SK-N-SH treated with all-trans-retinoic acid at 6 μM for 48 hours (cell line): ENCODE results near the gene UBE2I.

Experiments
- ARNTL ChIP-seq: fragments of 450-650 bp; formaldehyde crosslinking; IDR thresholded peaks from 2 replicates; pipeline ENCODE4 v1.5.0; 2020; ENCODE audit warnings: low read depth, mild to moderate bottlenecking, moderate library complexity, borderline replicate concordance
- CSDC2 ChIP-seq: fragments of 250-450 bp; sonication (Bioruptor Pico); IDR thresholded peaks from 2 replicates; pipeline ENCODE4 v1.5.0; 2020; ENCODE audit warnings: mild to moderate bottlenecking, moderate library complexity
- ISL1 ChIP-seq: fragments of 250-450 bp; sonication (Bioruptor Pico); IDR thresholded peaks from 2 replicates; pipeline ENCODE4 v2.1.2; 2022; ENCODE audit warnings: mild to moderate bottlenecking, moderate library complexity
- PPARA ChIP-seq: fragments of 250-450 bp; sonication (Bioruptor Pico); IDR thresholded peaks from 2 replicates; pipeline ENCODE4 v1.5.0; 2020; ENCODE audit warnings: mild to moderate bottlenecking, borderline replicate concordance
- SNAI2 ChIP-seq: fragments of 250-450 bp; sonication (Bioruptor Pico); IDR thresholded peaks from 2 replicates; pipeline ENCODE4 v1.5.0; 2020; ENCODE audit warnings: mild to moderate bottlenecking, moderate library complexity
- TF ChIP-seq, protein P1 (sequence below): fragments of 250-450 bp; sonication (Bioruptor Pico); IDR thresholded peaks from 2 replicates; pipeline ENCODE4 v1.5.0; 2020; ENCODE audit warnings: mild to moderate bottlenecking, moderate library complexity

DNA sequence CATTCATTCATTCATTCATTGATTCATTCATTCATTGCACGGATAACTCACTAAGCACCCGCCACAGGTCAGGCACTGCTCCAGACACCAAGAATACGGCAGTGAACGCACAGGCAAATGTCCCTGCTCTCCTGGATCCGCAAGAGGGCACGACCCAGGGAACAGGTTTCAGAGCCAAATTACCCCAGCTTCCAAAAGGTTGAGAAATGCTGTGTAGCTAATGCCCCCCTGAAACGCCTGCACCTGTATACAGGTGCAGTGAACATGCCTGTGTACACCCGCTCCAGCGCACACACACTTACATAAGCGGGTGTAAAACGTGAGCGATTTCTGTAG is 9.6 kb upstream of the UBE2I start:
- TF ChIP-seq CSDC2: no peak
- TF ChIP-seq SNAI2 (CRISPR knock-in tag): no peak
- no peak for TF ChIP-seq PPARA (CRISPR knock-in tag)
- TF ChIP-seq, protein P1, sequence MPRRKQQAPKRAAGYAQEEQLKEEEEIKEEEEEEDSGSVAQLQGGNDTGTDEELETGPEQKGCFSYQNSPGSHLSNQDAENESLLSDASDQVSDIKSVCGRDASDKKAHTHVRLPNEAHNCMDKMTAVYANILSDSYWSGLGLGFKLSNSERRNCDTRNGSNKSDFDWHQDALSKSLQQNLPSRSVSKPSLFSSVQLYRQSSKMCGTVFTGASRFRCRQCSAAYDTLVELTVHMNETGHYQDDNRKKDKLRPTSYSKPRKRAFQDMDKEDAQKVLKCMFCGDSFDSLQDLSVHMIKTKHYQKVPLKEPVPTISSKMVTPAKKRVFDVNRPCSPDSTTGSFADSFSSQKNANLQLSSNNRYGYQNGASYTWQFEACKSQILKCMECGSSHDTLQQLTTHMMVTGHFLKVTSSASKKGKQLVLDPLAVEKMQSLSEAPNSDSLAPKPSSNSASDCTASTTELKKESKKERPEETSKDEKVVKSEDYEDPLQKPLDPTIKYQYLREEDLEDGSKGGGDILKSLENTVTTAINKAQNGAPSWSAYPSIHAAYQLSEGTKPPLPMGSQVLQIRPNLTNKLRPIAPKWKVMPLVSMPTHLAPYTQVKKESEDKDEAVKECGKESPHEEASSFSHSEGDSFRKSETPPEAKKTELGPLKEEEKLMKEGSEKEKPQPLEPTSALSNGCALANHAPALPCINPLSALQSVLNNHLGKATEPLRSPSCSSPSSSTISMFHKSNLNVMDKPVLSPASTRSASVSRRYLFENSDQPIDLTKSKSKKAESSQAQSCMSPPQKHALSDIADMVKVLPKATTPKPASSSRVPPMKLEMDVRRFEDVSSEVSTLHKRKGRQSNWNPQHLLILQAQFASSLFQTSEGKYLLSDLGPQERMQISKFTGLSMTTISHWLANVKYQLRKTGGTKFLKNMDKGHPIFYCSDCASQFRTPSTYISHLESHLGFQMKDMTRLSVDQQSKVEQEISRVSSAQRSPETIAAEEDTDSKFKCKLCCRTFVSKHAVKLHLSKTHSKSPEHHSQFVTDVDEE (CRISPR knock-in tag): no peak
- no peak for TF ChIP-seq ISL1 (CRISPR knock-in tag)
- TF ChIP-seq ARNTL (CRISPR knock-in tag): no peak
